ENCODE measurements around the gene CD9.
"Not testable (repeated sequence)": the region's sequence is repeated elsewhere in the genome, so short reads cannot be mapped to it uniquely, and the experiment has no call there.

CD9 gene, protein sequence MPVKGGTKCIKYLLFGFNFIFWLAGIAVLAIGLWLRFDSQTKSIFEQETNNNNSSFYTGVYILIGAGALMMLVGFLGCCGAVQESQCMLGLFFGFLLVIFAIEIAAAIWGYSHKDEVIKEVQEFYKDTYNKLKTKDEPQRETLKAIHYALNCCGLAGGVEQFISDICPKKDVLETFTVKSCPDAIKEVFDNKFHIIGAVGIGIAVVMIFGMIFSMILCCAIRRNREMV

DNA sequence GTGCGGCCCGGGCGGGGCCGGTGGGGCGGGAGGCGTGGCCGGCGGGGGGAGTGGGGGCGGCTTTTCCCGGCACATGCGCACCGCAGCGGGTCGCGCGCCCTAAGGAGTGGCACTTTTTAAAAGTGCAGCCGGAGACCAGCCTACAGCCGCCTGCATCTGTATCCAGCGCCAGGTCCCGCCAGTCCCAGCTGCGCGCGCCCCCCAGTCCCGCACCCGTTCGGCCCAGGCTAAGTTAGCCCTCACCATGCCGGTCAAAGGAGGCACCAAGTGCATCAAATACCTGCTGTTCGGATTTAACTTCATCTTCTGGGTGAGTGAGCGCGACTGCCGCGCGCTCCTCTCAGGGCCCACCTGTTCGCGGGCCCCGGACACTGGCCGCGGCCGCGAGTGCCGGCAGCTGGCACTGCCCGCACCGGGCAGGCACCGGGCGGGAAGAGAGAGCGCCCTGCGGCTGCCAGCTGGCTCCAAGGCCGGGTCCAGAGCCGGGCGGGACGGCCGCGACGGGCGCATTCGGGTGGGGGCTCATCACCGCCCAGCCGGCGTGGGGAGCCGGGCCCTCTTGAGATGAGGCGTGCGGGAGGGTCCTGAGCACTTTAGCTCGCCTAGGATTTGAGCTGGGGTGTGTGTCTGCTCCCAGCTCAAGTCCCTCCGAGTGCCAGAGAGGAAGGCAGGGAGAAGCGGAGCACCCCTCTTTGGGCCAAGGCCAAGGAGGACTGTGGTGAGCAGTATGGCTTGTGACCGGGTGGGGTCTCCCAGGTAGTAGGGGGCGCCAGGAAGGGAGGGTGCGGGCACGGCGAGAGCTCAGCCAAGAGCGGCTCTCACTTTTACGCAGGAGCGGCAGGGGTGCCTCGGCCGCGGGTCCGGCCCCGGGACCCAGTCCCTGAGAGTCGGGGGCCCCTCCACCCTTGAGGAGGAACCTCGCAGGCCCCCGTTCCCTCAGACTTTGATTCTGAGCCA, at the start of gene CD9:
TSS of gene CD9 (plus strand) at position 145 of the 957 bp plus-strand sequence. CDS start at position 245, 100 bp downstream.
- no peak for DNase-seq

DNA sequence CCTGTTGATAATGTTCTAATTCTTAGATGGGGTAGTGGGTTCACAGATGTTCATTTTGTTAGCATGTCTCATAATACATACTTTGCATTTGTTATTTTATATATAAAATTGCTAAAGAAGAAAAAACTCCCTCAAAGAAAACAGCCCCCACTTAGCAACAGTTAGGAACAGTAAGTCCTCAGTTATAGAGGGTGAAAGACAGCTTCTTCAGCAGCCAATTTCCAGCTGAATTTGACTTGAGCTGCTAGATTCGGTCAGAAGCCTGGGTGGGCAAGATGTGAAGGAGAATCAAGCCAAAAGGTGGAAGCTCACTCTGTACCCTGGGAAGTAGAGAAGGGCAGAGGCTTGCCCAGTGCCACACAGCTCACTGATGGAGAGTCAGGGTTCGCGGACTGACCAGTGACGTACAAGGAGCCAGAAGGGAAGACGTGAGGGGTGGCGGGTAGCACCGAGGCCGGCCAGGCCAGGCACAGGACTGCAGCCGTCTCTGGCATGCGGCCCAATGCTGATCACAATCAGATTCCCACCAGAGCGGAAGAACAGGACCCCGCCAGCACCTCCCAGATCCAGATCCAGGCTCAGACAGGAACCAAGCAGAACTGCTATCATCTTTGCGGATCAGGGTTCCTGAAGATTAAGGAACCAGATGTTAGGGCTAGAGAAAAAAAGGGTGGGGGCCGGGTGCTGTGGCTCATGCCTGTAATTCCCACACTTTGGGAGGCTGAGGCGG, 45.3 kb upstream of the CD9 start:
- no peak for DNase-seq

DNA sequence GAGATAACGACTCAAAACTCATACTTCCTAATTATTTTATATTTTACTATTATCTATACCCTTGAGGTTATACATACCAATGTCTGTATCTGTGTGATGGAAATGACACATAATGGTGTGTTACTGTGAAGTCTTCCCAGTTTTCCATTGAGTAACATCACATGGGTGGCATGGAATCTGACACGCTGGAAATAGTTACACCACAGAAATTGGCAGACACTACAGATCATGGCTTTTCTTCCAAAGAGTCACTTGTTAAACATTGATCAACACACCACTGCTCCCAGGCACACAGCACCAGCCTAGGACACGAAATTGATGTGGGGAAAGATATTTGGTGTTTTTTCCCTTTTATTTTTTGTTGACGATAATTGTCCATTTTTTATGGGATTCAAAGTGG, 42.7 kb upstream of the CD9 start:
- DNase-seq: no peak

DNA sequence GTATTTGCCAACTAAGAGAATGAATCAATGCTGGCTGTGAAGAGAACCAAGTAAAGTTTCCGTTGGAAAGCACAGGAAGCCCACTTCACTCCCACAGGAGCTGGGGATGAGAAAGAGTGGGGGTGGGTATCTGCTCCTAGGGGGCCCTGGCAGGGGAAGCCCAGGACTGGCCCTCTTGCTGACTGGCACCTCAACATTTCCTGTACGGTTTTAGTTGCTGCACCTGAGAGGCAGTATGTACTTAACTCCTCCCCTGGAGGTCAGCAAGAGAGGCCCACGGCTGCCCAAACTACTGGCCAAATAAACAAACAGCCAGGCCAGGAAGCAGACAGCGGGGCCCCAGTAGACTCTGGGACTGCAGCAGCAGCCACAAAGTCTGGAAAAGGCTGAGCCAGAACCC, 41.9 kb upstream of the CD9 start:
- no peak for DNase-seq

DNA sequence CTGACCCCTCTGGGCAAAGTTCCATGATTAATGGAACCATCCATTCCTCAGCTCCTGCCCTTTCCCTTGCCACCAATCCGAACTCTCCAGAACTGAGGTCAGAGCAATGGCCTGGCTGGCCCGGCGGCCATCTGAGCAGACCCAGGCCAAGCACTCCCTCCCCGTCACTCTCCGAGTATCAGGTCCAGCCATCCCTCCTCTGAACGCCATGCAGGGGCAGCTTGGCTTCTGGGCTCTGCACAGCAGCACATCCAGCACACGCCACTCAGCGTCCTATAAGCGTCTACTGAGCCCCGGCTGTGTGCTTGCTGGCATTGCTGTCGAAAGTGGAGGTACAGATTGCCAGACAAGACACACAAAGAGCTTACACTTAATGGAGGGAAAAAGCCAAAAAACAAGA, 41.5 kb upstream of the CD9 start:
- DNase-seq: no peak

DNA sequence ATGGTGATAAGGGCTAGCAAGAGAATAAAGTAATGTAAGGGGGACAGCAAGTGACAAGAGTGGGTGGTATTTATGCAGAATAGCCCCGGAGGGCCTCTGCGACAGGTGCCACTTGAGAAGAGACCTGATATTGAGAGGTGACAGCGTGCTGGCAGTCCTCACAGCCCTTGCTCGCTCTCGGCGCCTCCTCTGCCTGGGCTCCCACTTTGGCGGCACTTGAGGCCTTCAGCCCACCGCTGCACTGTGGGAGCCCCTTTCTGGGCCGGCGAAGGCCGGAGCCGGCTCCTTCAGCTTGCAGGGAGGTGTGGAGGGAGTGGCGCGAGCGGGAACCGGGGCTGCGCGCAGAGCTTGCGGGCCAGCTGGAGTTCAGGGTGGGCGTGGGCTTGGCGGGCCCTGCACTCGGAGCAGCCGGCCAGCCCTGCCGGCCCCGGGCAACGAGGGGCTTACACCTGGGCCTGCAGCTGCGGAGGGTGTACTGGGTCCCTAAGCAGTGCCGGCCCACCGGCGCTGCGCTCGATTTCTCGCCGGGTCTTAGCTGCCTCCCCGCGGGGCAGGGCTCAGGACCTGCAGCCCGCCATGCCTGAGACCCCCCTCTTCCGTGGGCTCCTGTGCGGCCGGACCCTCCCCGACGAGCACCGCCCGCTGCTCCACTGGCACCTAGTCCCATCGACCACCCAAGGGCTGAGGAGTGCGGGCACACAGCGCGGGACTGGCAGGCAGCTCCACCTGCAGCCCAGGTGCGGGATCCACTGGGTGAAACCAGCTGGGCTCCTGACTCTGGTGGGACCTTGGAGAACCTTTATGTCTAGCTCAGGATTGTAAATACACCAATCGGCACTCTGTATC, 40.8 kb upstream of the CD9 start:
- not testable (repeated sequence) for DNase-seq

DNA sequence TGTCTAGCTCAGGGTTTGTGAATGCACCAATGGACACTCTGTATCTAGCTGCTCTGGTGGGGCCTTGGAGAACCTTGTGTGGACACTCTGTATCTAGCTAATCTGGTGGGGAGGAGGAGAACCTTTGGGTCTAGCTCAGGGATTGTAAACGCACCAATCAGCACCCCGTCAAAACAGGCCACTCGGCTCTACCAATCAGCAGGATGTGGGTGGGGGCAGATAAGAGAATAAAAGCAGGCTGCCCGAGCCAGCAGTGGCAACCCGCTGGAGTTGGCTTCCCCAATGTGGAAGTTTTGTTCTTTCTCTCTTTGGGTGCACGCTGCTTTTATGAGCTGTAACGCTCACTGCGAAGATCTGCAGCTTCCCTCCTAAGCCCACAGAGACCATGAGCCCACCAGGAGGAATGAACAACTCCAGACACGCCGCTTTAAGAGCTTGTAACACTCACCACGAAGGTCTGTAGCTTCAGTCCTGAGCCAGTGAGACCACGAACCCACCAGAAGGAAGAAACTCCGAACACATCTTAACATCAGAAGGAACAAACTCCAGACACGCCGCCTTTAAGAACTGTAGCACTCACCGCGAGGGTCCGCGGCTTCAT, 40.1 kb upstream of the CD9 start:
- DNase-seq: not testable (repeated sequence)

DNA sequence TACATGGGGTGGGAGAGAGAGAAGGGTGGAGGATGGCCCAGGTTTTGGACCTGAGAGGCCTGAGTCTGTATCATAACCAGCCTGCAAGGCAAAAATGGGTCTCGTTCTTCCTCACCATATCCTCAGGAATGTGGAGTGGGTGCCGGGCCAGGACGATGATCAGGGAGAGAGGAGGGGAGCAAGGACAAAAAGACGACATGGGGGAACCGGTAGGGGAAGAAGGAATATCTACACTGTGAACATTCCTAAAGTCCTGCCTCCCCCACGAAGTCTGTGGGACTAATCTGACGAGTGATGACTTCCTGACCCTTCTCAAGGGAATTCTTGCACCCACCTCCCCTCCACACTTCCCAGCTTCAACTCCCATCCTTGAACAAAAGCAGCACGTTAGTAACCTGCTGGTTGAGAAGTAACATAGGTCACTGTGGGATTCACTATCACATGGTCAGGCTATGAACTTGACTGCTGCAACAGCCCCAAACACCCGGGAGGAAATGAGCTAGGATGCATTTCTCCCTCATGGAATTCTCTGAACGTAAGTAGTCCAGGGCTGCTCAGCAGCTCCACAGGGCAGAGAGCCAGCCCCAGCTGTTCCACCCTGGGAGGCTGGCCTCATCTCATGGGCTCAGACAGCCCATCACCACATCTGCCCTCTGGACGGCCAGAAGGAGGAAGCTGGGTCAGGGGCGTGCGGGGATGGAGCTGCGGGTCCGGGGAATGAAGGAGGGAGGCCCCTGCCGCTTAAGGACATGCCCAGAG, 38.9 kb upstream of the CD9 start:
- no peak for DNase-seq

DNA sequence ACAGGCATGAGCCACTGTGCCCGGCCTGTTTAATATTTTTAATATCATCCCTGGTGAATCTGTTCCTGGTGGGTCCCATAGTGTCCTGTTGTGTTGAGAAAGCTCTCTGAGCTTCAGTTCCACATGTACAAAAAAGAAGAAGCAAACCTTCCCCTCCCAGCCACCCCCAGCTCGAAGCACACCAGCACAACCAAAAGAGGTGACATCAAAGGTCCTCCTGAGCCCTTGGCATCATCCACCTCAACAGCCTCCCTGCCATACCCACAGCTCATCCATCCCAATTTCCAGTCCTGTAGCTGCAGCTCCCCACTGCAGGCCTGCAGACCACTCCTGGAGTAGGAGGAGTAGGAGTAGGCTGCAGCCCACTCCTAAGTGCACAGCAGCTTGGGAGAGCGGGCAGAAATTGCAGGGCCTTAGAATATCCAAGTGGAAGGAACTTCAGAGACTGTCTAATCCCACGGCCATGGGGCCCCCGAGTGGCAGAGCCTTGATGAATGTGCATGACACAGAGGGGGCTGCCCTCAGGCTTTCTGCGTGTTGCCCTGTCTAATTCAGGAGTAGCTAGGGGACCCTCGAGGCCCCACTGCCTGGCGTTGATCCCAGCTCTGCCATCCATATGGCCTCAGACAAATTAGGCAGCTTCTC, 36.7 kb upstream of the CD9 start:
- DNase-seq: no peak

DNA sequence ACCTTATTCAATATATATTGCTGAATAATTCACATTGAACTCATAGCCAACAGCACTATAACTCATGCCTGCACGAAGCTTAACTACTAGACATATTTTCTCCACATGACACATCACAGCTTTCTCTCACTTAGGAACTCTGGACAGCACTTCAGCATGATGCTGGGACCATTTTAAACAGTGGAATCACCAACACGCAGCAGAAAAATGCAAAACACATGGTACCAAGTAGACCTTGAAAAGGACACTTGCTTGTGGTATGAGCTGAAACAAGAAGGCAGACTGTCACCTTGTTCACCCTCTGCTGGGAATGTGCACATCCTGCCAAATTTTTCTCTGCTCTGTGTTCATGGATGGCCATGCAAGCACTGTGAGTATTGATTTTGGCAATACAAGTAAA, 34.8 kb upstream of the CD9 start:
- DNase-seq: no peak

DNA sequence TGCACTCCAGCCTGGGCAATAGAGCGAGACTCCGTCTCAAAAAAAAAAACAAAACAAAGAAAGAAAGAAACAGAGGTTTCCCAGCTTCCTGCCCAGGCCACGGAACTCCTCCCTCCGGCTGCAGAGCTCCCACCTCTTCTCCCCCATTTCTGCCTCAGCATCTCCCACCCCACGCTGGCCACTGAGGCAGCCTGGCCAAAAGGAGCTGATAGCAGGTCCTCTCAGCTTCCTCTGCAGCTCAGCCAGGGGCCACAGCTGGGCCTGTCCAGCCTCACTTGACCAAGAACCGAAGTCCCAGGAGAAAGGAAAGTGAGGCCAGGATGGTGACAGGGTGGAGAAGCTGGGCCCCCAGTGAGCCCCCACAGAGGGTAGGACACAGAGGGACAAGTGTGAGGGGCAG, 33.4 kb upstream of the CD9 start:
- no peak for DNase-seq

DNA sequence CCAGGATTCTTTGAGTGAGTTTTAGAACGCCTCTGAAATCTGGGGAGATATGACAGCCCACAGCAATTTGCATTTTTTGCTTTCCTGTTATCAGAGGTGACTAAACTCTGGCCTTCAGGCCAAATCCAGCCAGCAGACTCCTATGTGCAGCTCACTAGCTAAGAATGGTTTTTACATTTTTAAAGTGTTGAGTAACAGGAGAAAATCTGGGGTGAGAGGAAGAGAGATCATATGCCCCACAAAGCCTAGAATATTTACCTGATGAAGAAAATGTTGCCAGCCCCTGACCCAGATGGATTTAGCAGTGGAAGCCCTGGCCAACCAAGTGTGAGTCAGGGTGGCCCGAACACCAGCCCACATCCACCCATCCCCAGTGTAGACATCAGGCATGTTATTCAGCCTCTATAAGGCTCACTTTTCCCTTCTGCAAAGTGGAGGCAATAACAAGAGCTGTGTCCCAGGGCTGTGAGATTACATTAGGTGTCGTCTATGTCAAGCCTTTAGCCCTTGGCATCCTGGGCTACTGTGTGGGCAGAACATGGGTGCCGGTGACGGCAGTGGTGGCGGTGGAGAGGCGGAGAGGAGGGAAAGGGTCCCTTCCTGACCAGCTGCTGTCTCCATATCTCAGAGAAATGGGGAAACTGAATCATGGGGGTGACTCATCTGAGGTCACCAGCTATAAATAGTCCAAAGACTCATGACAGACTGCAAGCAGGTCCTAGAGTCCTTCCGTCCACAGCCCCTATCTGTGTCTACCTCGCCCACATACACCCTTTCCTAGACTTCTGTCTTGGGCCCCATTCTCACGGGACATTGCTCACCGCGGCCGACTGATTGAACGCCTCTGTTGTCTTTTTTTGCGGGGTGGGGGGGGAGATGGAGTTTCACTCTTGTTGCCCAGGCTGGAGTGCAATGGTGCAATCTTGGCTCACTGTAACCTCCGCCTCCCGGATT, 32.6 kb upstream of the CD9 start:
- no peak for DNase-seq

DNA sequence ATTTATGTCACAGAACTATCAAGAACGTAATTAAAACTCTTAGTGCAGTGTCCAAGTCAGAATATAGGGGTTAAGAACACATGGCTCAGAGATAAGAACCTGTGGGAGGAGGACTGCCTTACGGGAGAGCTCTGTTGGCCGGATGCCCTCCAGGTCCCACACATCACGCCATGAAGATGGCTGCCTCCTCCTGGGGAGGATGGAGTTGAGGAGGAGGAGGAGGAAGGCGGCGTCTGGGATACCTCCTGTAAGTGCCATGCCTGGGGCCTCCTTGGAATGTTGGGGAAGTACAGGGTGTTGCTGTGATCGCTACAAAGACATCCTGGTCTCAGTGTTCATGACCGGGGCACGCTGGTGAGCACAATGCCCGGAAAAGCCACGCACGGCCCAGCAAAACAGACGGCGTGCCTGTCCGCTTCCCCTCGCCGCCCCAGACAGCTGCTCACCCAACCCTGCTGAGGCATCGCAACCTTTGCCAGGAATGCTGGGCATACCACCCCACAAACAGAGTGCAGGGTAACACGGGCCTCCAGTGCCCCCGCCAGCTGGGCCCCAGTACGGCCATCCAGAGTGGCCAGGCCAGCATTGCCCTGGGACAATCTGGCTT, 28.7 kb upstream of the CD9 start:
- DNase-seq: no peak

DNA sequence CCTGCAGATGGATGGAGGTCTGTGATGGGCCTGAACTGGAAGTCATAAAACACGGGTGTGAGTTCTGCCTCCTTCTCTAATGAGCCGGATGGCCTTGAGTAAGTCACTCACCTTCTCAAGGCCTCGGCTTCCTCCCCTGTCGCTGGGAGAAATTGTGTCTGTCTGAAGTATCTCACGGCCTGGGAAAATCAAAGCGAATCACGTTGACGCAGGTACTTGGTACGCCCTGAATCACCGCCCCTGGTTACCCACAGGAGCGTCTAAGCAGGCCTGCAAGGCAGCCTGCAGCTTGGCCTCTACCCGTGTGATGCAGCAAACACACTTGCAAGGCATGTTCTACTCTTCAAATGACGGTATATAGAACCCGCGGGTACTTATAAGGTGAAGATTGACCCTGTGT, 28.1 kb upstream of the CD9 start:
- DNase-seq: no peak

DNA sequence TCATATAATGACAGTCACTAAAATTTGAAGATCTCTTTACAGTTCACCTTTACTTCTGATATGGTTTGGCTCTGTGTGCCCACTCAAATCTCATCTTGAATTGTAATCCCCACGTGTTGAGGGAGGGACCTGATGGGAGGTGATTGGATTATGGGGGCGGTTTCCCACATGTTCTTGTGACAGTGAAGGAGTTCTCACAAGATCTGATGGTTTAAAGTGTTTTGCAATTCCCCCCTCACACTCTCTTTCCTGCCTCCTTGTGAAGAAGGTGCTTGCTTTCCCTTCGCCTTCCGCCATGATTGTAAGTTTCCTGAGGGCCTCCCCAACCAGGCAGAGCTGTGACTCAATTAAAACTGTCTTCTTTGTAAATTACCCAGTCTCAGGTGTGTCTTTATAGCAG, 27.3 kb upstream of the CD9 start:
- DNase-seq: no peak

DNA sequence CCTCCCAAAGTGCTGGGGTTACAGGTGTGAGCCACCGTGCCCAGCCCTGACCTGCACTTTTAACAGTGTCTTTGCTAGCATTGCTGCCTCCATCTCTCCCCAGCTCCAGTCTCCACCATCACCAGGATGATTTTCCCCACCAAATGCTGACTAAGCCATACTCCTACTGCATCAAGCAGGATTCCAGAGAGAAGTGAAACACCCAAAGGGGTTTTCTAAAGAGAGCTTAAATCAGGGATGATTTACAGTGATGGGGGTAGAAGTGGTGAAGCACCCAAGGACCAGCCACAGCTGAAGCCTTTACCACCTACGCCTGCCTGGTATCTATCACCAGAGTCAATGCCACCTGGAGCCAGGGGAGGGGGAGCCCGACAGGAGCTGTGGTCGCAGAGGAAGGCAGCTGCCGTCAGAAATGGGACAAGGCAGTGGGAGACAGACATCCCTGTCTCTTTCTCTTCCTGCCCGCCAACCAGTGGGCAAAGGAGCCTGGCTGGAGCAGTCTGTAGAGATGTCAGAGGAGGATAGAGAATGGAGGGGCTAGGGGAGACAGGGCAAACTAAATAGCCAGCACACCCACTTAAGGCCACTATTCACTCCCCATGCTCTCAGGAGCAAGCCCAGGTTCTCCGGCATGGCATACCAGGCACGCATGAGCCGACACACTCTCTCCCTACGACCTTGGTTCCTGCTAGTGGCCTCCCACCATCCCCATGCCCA, 22.4 kb upstream of the CD9 start:
- no peak for DNase-seq

DNA sequence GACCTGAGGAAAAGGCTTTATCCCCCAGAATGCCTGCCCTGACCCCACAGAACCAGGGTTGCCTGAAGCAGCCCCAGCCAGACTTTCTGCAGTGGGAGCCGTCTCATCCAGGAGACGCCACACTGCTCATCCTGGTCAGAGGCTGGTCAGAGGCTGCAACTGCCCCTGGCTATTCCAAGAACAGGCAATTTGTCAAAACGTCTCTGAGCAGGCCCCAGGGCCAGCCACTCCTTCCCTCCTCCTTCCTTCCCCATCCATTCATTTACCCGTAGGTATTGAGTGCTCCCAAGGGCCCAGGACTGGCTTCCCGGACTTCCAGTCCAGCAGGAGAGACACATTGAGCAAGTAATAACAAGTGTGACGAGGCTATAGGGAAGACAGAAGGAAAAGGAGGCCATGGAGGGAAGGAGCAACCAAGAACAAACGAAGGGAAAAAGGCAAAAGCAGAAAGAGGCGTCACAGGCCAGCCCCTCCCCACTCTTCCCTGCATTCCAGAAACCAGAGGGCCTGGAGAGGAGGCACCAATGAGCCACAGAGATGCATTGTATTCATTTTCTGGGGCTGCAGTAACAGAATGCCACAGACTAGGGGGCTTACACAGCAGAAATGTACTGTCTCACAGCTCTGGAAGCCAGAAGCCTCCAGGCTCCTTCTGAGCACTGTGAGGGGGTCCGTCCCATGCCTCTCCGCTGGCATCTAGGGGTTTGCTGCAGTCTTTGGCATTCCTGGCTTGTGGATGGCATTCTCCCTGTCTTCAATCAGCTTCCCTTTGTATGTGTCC, 21.0 kb upstream of the CD9 start:
- DNase-seq: no peak

All from cerebellar nuclear complex (tissue), 1 donor.